Neural progenitor cell (in vitro differentiated cells): ENCODE measurements around the gene PEX16. TPM values are rescaled to one million over a fixed set of nuclear protein-coding genes. Genes with fewer than 3 reads are reported as not detected.
A peak's percentile ranks its signal among the peaks of the same experiment; 100 is the strongest.

ENCODE experiments used
- DNase-seq: peaks from one replicate; pipeline ENCODE4 v3.0.0-alpha.2; 2016; ENCODE audit warnings: low spot score
- H2AFZ ChIP-seq: fragments of 200-600 bp; sonication (generic); replicated peaks from 2 replicates; pipeline ENCODE4 v1.6.1; 2016; ENCODE audit warnings: antibody characterized with exemption
- H3F3A ChIP-seq: fragments of 200-600 bp; sonication (generic); 2 replicates; pipeline ENCODE4 v1.6.1; 2016; ENCODE audit warnings: antibody characterized with exemption, low read depth
- H3K27ac ChIP-seq: fragments of 200-600 bp; sonication (generic); 2 replicates; pipeline ENCODE4 v1.5.1; 2016; ENCODE audit warnings: mild to moderate bottlenecking
- H3K27me3 ChIP-seq: fragments of 200-600 bp; sonication (generic); 2 replicates; pipeline ENCODE4 v1.6.1; 2016; ENCODE audit warnings: mild to moderate bottlenecking, moderate library complexity
- H3K36me3 ChIP-seq: fragments of 200-600 bp; sonication (generic); 2 replicates; pipeline ENCODE4 v1.5.1; 2016
- H3K4me1 ChIP-seq: fragments of 200-600 bp; sonication (generic); 2 replicates; pipeline ENCODE4 v1.6.1; 2016; ENCODE audit warnings: mixed run types
- H3K4me2 ChIP-seq: fragments of 200-600 bp; sonication (generic); 2 replicates; pipeline ENCODE4 v1.6.1; 2016
- H3K4me3 ChIP-seq: fragments of 200-600 bp; sonication (generic); 2 replicates; pipeline ENCODE4 v1.5.1; 2016
- H3K79me2 ChIP-seq: fragments of 200-600 bp; sonication (generic); 2 replicates; pipeline ENCODE4 v1.6.1; 2016; ENCODE audit warnings: low read depth
- H3K9ac ChIP-seq: fragments of 200-600 bp; sonication (generic); 2 replicates; pipeline ENCODE4 v1.6.1; 2016
- H3K9me3 ChIP-seq: fragments of 200-600 bp; sonication (generic); 2 replicates; pipeline ENCODE4 v1.5.1; 2016; ENCODE audit warnings: low read depth
- H4K20me1 ChIP-seq: fragments of 200-600 bp; sonication (generic); 2 replicates; pipeline ENCODE4 v1.6.1; 2016; ENCODE audit warnings: low read depth
- H3K27ac Mint-ChIP-seq: 3 replicates; pipeline ENCODE4 v1.8.0; 2021; ENCODE audit warnings: mixed read lengths
- H3K27me3 Mint-ChIP-seq: 2 replicates; pipeline ENCODE4 v1.8.0; 2022; ENCODE audit warnings: low read depth, mild to moderate bottlenecking, inconsistent platforms, moderate library complexity, mixed read lengths; ENCODE audit not compliant: insufficient read depth
- H3K36me3 Mint-ChIP-seq: 3 replicates; pipeline ENCODE4 v1.8.0; 2021; ENCODE audit warnings: mixed read lengths
- H3K4me1 Mint-ChIP-seq: 3 replicates; pipeline ENCODE4 v1.8.0; 2021; ENCODE audit warnings: mixed read lengths
- H3K4me3 Mint-ChIP-seq: 3 replicates; pipeline ENCODE4 v1.8.0; 2021; ENCODE audit warnings: mild to moderate bottlenecking, moderate library complexity, mixed read lengths
- H3K9me3 Mint-ChIP-seq: 3 replicates; pipeline ENCODE4 v1.8.0; 2020; ENCODE audit warnings: mixed read lengths
- EZH2 ChIP-seq: fragments of 200-600 bp; sonication (generic); IDR thresholded peaks from 2 replicates; pipeline ENCODE4 v1.6.1; 2017; ENCODE audit warnings: antibody characterized with exemption, mild to moderate bottlenecking, moderate library complexity
- EZH2phosphoT487 ChIP-seq: fragments of 200-600 bp; sonication (generic); IDR thresholded peaks from 2 replicates; pipeline ENCODE4 v1.6.1; 2017; ENCODE audit warnings: antibody characterized with exemption
- total RNA-seq: library from RNA; depleted of rRNA; stranded (reverse); fragments of >200 nt; gene quantifications from 2 replicates; pipeline ENCODE4 v1.2.3, GENCODE V29; 2015; ENCODE audit warnings: low replicate concordance
- TF ChIP-seq, protein P1 (sequence below): fragments of 200-600 bp; sonication (generic); IDR thresholded peaks from 2 replicates; pipeline ENCODE4 v1.5.1; 2017; ENCODE audit warnings: antibody characterized with exemption, mild to moderate bottlenecking

The PEX16 gene
- total RNA-seq, 1 donor from 2014 or later, result 11.6 TPM

DNA sequence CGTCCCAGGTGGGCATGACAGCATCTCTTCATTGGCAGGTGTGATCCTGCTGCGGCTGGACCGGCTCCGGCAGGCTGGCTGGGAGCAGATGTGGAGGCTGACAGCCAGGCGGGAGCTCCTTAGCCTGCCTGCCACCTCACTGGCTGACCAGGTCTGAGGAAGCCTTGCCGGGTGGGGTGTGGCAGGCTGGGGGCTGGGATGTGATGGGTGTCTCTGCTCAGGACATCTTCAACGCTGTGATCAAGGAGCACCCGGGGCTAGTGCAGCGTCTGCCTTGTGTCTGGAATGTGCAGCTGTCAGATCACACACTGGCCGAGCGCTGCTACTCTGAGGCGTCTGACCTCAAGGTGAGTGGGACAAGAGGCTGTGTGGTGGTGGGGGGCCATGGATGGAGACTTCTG, 8.3 kb upstream of the PEX16 start:
- Histone ChIP-seq H3K79me2 (peaks cover 5% of the 10 kb centered on the region), H2AFZ (no peak overlapping the region), H3F3A (peaks cover 19% of the 10 kb centered on the region), H3K4me2 (no peak overlapping the region), H3K9ac (no peak overlapping the region), H3K4me1 (peaks cover 9% of the 10 kb centered on the region), H4K20me1 (peaks cover 9% of the 10 kb centered on the region), H3K4me3 (no peak overlapping the region), H3K27me3 (peaks cover 10% of the 10 kb centered on the region), H3K9me3 (no peaks in the 10 kb centered on the region), H3K36me3 (no peaks in the 10 kb centered on the region), H3K27ac (no peak overlapping the region)
- H3K9me3 Mint-ChIP-seq, result no peaks in the 10 kb centered on the region
- H3K27ac Mint-ChIP-seq, result no peak overlapping the region
- TF ChIP-seq EZH2 (no peak), EZH2phosphoT487 (no peak)
- TF ChIP-seq, protein P1, sequence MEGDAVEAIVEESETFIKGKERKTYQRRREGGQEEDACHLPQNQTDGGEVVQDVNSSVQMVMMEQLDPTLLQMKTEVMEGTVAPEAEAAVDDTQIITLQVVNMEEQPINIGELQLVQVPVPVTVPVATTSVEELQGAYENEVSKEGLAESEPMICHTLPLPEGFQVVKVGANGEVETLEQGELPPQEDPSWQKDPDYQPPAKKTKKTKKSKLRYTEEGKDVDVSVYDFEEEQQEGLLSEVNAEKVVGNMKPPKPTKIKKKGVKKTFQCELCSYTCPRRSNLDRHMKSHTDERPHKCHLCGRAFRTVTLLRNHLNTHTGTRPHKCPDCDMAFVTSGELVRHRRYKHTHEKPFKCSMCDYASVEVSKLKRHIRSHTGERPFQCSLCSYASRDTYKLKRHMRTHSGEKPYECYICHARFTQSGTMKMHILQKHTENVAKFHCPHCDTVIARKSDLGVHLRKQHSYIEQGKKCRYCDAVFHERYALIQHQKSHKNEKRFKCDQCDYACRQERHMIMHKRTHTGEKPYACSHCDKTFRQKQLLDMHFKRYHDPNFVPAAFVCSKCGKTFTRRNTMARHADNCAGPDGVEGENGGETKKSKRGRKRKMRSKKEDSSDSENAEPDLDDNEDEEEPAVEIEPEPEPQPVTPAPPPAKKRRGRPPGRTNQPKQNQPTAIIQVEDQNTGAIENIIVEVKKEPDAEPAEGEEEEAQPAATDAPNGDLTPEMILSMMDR, result no peak
- H3K4me1 Mint-ChIP-seq, result peaks cover 17% of the 10 kb centered on the region
- no peak for DNase-seq
- H3K4me3 Mint-ChIP-seq, result no peak overlapping the region
- H3K36me3 Mint-ChIP-seq, result no peaks in the 10 kb centered on the region
- peaks cover 30% of the 10 kb centered on the region for H3K27me3 Mint-ChIP-seq

DNA sequence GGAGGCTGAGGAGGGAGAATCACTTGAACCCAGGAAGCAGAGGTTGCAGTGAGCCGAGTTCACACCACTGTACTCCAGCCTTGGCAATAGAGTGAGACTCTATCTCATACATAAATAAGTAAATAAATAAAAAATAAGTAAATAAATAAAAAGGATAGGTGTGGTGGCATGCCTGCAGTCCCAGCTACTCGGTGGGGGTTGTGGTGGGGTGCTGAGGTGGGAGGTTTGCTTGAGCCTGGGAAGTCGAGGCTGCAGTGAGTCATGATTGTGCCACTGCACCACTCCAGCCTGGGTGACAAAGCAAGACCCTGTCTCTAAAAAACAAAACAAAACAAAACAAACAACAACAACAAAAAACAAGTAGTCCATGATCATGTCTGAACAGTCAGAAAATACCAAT, 7.9 kb upstream of the PEX16 start:
- Mint-ChIP-seq H3K9me3 (no peaks in the 10 kb centered on the region), H3K27me3 (peaks cover 33% of the 10 kb centered on the region), H3K27ac (no peak overlapping the region), H3K4me1 (peaks cover 21% of the 10 kb centered on the region), H3K36me3 (no peaks in the 10 kb centered on the region), H3K4me3 (no peak overlapping the region)
- no peaks in the 10 kb centered on the region for H3K36me3 ChIP-seq
- H3K4me1 ChIP-seq, result peaks cover 14% of the 10 kb centered on the region
- H3K4me3 ChIP-seq, result no peak overlapping the region
- peaks cover 9% of the 10 kb centered on the region for H4K20me1 ChIP-seq
- peaks cover 10% of the 10 kb centered on the region for H3K27me3 ChIP-seq
- no peak overlapping the region for H3K4me2 ChIP-seq
- H3K79me2 ChIP-seq, result peaks cover 5% of the 10 kb centered on the region
- no peak overlapping the region for H3K27ac ChIP-seq
- H2AFZ ChIP-seq, result no peak overlapping the region
- peaks cover 23% of the 10 kb centered on the region for H3F3A ChIP-seq
- TF ChIP-seq EZH2, result no peak
- TF ChIP-seq, protein P1, result no peak
- TF ChIP-seq EZH2phosphoT487, result no peak
- H3K9me3 ChIP-seq, result no peaks in the 10 kb centered on the region
- no peak for DNase-seq
- H3K9ac ChIP-seq, result no peak overlapping the region

DNA sequence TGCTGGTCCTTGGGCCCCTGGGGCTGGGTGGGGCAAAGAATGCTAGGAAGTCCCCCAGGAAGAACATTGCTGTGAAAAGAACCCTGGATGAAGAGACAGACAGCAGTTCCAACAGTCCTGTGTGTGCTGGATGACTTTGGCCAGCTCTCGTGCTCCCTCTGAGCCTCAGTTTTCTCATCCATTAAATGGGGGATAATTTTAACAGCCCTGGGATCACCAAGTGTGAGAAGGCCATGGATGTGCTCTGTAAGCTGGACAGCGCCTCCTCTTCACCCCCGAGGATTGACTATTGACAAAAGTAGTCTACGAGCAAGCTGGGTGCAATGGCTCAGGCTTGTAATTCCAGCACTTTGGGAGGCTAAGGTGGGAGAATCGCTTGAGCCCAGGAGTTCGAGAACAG, 7.2 kb upstream of the PEX16 start:
- Mint-ChIP-seq H3K4me1 (peaks cover 26% of the 10 kb centered on the region), H3K27me3 (peaks cover 36% of the 10 kb centered on the region), H3K9me3 (no peaks in the 10 kb centered on the region), H3K36me3 (no peaks in the 10 kb centered on the region), H3K27ac (no peak overlapping the region), H3K4me3 (no peak overlapping the region)
- Histone ChIP-seq H3F3A (peaks cover 30% of the 10 kb centered on the region), H3K27me3 (peaks cover 10% of the 10 kb centered on the region), H3K9ac (no peak overlapping the region), H3K9me3 (no peaks in the 10 kb centered on the region), H2AFZ (no peak overlapping the region), H3K27ac (no peak overlapping the region), H3K4me1 (peaks cover 20% of the 10 kb centered on the region), H3K4me3 (no peak overlapping the region), H3K79me2 (peaks cover 5% of the 10 kb centered on the region), H3K4me2 (no peak overlapping the region), H3K36me3 (no peaks in the 10 kb centered on the region), H4K20me1 (peaks cover 9% of the 10 kb centered on the region)
- DNase-seq, result peak; percentile 3
- TF ChIP-seq EZH2 (no peak), EZH2phosphoT487 (no peak)
- TF ChIP-seq, protein P1, result no peak
